NK-92 treated with Interleukin-12 subunit alpha and Interleukin-12 subunit beta, amount 100 ng/mL, for 24 hours (cell line): Measurements from ENCODE around the gene LOXHD1.
A peak's percentile ranks its signal among the peaks of the same experiment; 100 is the strongest.

Experiments
- DNase-seq: peaks from one replicate; lab custom pipeline; 2025; lab: John Stamatoyannopoulos, UW

LOXHD1 gene

GRCh38 chr18:46672062-46672970 lies 15.3 kb upstream of the LOXHD1 start:
- no peak for DNase-seq

GRCh38 chr18:46668694-46669093 lies 11.7 kb upstream of the LOXHD1 start:
- DNase-seq = no peak

- no peak for DNase-seq
These were observed 11.1 kb upstream of the LOXHD1 start for GRCh38 chr18:46668135-46668534.

- DNase-seq = no peak
These were observed 6.5 kb upstream of the LOXHD1 start for GRCh38 chr18:46663539-46663938.

- DNase-seq = no peak
These were observed 4.1 kb upstream of the LOXHD1 start for GRCh38 chr18:46660957-46661749.

- DNase-seq = no peak
These were observed 2.5 kb upstream of the LOXHD1 start for GRCh38 chr18:46659484-46659883.

- DNase-seq = no peak
These were observed 500 bp downstream of the LOXHD1 start for GRCh38 chr18:46656326-46657114.

GRCh38 chr18:46652372-46652771 lies 4.6 kb downstream of the LOXHD1 start:
- no peak for DNase-seq

- DNase-seq = no peak
These were observed 6.3 kb downstream of the LOXHD1 start for GRCh38 chr18:46650681-46651080.

- no peak for DNase-seq
These were observed 7.8 kb downstream of the LOXHD1 start for GRCh38 chr18:46649071-46649862.

- DNase-seq = no peak
These were observed 10.6 kb downstream of the LOXHD1 start for GRCh38 chr18:46646468-46646867.

- no peak for DNase-seq
These were observed 14.5 kb downstream of the LOXHD1 start for GRCh38 chr18:46642561-46642960.

- no peak for DNase-seq
These were observed 15.1 kb downstream of the LOXHD1 start for GRCh38 chr18:46641917-46642316.

- no peak for DNase-seq
These were observed 17.6 kb downstream of the LOXHD1 start for GRCh38 chr18:46639386-46639785.

- DNase-seq = no peak
These were observed 20.9 kb downstream of the LOXHD1 start for GRCh38 chr18:46636040-46636630.

GRCh38 chr18:46632401-46633071 lies 24.5 kb downstream of the LOXHD1 start:
- DNase-seq = no peak

GRCh38 chr18:46630991-46631390 lies 26.0 kb downstream of the LOXHD1 start:
- no peak for DNase-seq

- DNase-seq = peak; percentile 44
These were observed 26.9 kb downstream of the LOXHD1 start for GRCh38 chr18:46630160-46630559.

GRCh38 chr18:46629361-46629760 lies 27.7 kb downstream of the LOXHD1 start:
- DNase-seq = no peak

- no peak for DNase-seq
These were observed 28.8 kb downstream of the LOXHD1 start for GRCh38 chr18:46628206-46628605.
